ENCODE measurements around the gene ATP1A4.

ATP1A4 gene

GRCh38 chr1:160144921-160145320 lies 6.5 kb upstream of the ATP1A4 start:
- Histone ChIP-seq H3K4me1 (ENCODE audit: control insufficient read depth, insufficient read depth, low read length) (no peaks in the 10 kb centered on the region), H3K36me3 (ENCODE audit: control insufficient read depth in 2 of 2, insufficient read depth in 1 of 2, low read length in 2 of 2) (no peaks in the 10 kb centered on the region), H3K27ac (ENCODE audit: extremely low read depth, low read depth, low read length) (no peak overlapping the region), H3K4me3 (ENCODE audit: low read depth, low read length) (no peak overlapping the region), H3K9me3 (ENCODE audit: control insufficient read depth, insufficient read depth, low read depth, low read length) (no peaks in the 10 kb centered on the region)
- TF ChIP-seq, protein P1, sequence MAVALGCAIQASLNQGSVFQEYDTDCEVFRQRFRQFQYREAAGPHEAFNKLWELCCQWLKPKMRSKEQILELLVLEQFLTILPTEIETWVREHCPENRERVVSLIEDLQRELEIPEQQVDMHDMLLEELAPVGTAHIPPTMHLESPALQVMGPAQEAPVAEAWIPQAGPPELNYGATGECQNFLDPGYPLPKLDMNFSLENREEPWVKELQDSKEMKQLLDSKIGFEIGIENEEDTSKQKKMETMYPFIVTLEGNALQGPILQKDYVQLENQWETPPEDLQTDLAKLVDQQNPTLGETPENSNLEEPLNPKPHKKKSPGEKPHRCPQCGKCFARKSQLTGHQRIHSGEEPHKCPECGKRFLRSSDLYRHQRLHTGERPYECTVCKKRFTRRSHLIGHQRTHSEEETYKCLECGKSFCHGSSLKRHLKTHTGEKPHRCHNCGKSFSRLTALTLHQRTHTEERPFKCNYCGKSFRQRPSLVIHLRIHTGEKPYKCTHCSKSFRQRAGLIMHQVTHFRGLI (tag by site-specific recombination; IDR thresholded peaks at IDR 0.05) = no peak
- TF ChIP-seq, protein P2, sequence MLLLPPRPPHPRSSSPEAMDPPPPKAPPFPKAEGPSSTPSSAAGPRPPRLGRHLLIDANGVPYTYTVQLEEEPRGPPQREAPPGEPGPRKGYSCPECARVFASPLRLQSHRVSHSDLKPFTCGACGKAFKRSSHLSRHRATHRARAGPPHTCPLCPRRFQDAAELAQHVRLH (tag by site-specific recombination; IDR thresholded peaks at IDR 0.05) = no peak
- TF ChIP-seq ZNF426 (tag by site-specific recombination; IDR thresholded peaks at IDR 0.05) = no peak
- no peak for TF ChIP-seq ZNF354C (tag by site-specific recombination; IDR thresholded peaks at IDR 0.05; ENCODE audit: borderline replicate concordance, low read depth)
- TF ChIP-seq PRDM6 (tag by site-specific recombination; IDR thresholded peaks at IDR 0.05) = no peak
- TF ChIP-seq ZNF530 (tag by site-specific recombination; IDR thresholded peaks at IDR 0.05; ENCODE audit: low read depth) = no peak
- TF ChIP-seq ZNF248 (tag by site-specific recombination; IDR thresholded peaks at IDR 0.05) = no peak
- TF ChIP-seq ZFP41 (tag by site-specific recombination; IDR thresholded peaks at IDR 0.05; ENCODE audit: borderline replicate concordance) = no peak
- no peak for TF ChIP-seq BCL11A (tag by site-specific recombination; IDR thresholded peaks at IDR 0.05; ENCODE audit: low read depth)
- TF ChIP-seq SCRT1 (tag by site-specific recombination; IDR thresholded peaks at IDR 0.05; ENCODE audit: borderline replicate concordance) = no peak
- no peak for TF ChIP-seq ZNF423 (tag by site-specific recombination; IDR thresholded peaks at IDR 0.05)
- TF ChIP-seq ZNF571 (tag by site-specific recombination; IDR thresholded peaks at IDR 0.05) = no peak
- TF ChIP-seq ZNF362 (tag by site-specific recombination; IDR thresholded peaks at IDR 0.05) = no peak
- TF ChIP-seq, protein P3, sequence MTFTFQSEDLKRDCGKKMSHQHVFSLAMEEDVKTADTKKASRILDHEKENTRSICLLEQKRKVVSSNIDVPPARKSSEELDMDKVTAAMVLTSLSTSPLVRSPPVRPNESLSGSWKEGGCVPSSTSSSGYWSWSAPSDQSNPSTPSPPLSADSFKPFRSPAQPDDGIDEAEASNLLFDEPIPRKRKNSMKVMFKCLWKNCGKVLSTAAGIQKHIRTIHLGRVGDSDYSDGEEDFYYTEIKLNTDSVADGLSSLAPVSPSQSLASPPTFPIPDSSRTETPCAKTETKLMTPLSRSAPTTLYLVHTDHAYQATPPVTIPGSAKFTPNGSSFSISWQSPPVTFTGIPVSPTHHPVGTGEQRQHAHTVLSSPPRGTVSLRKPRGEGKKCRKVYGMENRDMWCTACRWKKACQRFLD (tag by site-specific recombination; IDR thresholded peaks at IDR 0.05) = no peak
- TF ChIP-seq MEIS1 (CRISPR knock-in tag; IDR thresholded peaks at IDR 0.05; ENCODE audit: borderline replicate concordance) = no peak
- TF ChIP-seq ZNF184 (tag by site-specific recombination; IDR thresholded peaks at IDR 0.05) = no peak
- TF ChIP-seq KLF7 (tag by site-specific recombination; IDR thresholded peaks at IDR 0.05; ENCODE audit: borderline replicate concordance) = no peak
- TF ChIP-seq ZEB2 (tag by site-specific recombination; IDR thresholded peaks at IDR 0.05) = no peak
- no peak for TF ChIP-seq ZNF624 (tag by site-specific recombination; IDR thresholded peaks at IDR 0.05)
- POLR2A ChIA-PET = no interaction called here
- CTCF ChIA-PET = interaction anchor here (0.9 kb wide), 1 partner anchor 42 kb away, joined by 3 read pairs; no protein-coding TSS in a partner anchor

DNA sequence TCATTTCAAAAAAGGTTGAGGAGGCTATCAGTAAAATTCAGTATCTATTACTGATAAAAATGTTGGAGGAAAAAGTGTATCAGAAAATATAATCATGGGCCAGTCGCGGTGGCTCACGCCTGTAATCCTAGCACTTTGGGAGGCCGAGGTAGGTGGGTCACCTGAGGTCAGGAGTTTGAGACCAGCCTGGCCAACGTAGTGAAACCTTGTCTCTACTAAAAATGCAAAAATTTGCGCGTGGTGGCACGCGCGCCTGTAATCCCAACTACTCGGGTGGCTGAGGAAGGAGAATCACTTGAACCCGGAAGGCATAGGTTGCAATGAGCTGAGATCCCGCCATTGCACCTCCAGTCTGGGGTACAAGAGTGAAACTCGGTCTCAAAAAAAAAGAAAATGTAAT lies 5.3 kb upstream of the ATP1A4 start:
- POLR2A ChIA-PET = interaction anchor here (1.3 kb wide), 1 partner anchor 23 kb away, joined by 3 read pairs; no protein-coding TSS in a partner anchor
- H3K4me1 ChIP-seq (ENCODE audit: control insufficient read depth, insufficient read depth, low read length) = no peaks in the 10 kb centered on the region
- CTCF ChIA-PET = interaction anchor here (0.9 kb wide), 1 partner anchor 43 kb away, joined by 3 read pairs; no protein-coding TSS in a partner anchor
- H3K4me3 ChIP-seq (ENCODE audit: low read depth, low read length) = no peak overlapping the region
- H3K9me3 ChIP-seq (ENCODE audit: control insufficient read depth, insufficient read depth, low read depth, low read length) = no peaks in the 10 kb centered on the region
- H3K36me3 ChIP-seq (ENCODE audit: control insufficient read depth in 2 of 2, insufficient read depth in 1 of 2, low read length in 2 of 2) = no peaks in the 10 kb centered on the region
- no peak overlapping the region for H3K27ac ChIP-seq (ENCODE audit: extremely low read depth, low read depth, low read length)
- no peak for TF ChIP-seq ZNF76 (tag by site-specific recombination; IDR thresholded peaks at IDR 0.05; ENCODE audit: borderline replicate concordance, low read depth)
- no peak for TF ChIP-seq REST (tag by site-specific recombination; IDR thresholded peaks at IDR 0.05)
- no peak for TF ChIP-seq ZNF10 (tag by site-specific recombination; IDR thresholded peaks at IDR 0.05)
- TF ChIP-seq ZBTB7A (tag by site-specific recombination; IDR thresholded peaks at IDR 0.05; ENCODE audit: low read depth) = no peak
- no peak for TF ChIP-seq ZNF48 (tag by site-specific recombination; IDR thresholded peaks at IDR 0.05)
- TF ChIP-seq EGR2 (tag by site-specific recombination; IDR thresholded peaks at IDR 0.05; ENCODE audit: low read depth) = no peak
